Dendritic cell treated with granulocyte-macrophage colony-stimulating factor and Interleukin-4, amounts not matched to agents 40 ng/mL and 50 ng/mL, for 4 days (primary cell): ENCODE data around the gene TMPO.
"Not testable (repeated sequence)": the region's sequence is repeated elsewhere in the genome, so short reads cannot be mapped to it uniquely, and the experiment has no call there.

Experiments
- H3K27ac Mint-ChIP-seq: one replicate; pipeline ENCODE4 v1.8.0; 2022; ENCODE audit warnings: mild to moderate bottlenecking, mixed read lengths
- H3K27me3 Mint-ChIP-seq: one replicate; pipeline ENCODE4 v1.8.0; 2022; ENCODE audit warnings: mild to moderate bottlenecking, mixed read lengths
- H3K36me3 Mint-ChIP-seq: one replicate; pipeline ENCODE4 v1.8.0; 2022; ENCODE audit warnings: low read depth, mixed read lengths
- H3K4me1 Mint-ChIP-seq: one replicate; pipeline ENCODE4 v1.8.0; 2022; ENCODE audit warnings: low read depth, mixed read lengths
- H3K4me3 Mint-ChIP-seq: one replicate; pipeline ENCODE4 v1.8.0; 2022; ENCODE audit warnings: mild to moderate bottlenecking, moderate library complexity, mixed read lengths
- H3K9me3 Mint-ChIP-seq: one replicate; pipeline ENCODE4 v1.8.0; 2022; ENCODE audit warnings: mixed read lengths
- intact Hi-C: fragments of 100-400 bp; cut with micrococcal nuclease; formaldehyde crosslinking; loops from one replicate; pipeline ENCODE4 v1.15.0; 2022

TMPO gene

DNA sequence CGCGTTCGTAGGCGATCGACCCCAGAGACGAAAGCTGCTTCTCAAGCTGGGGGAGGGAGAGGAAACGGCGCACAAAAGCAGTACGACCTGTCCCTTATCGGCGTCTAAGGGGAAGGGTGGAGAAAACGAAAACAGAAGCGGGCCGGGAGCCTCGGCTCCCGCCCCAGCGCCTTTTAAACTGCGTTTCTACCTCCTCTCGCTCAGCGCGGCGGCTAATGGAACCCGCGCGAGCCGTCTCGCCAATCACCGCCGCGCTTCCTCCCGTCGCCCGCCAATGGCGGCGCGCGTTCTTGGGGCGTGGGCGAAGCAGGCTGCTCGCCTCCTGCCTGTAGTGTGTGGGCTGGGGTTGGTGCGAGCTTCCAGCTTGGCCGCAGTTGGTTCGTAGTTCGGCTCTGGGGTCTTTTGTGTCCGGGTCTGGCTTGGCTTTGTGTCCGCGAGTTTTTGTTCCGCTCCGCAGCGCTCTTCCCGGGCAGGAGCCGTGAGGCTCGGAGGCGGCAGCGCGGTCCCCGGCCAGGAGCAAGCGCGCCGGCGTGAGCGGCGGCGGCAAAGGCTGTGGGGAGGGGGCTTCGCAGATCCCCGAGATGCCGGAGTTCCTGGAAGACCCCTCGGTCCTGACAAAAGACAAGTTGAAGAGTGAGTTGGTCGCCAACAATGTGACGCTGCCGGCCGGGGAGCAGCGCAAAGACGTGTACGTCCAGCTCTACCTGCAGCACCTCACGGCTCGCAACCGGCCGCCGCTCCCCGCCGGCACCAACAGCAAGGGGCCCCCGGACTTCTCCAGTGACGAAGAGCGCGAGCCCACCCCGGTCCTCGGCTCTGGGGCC is at the start of gene TMPO:
Gene TMPO (plus strand): TSS at position 304 of the 824 bp plus-strand sequence. CDS start 278 bp downstream, at position 582.
- peaks cover 31% of the 10 kb centered on the region for H3K4me1 Mint-ChIP-seq
- H3K27ac Mint-ChIP-seq, result peak within 1 kb of the TSS; percentile 98
- no peaks in the 10 kb centered on the region for H3K9me3 Mint-ChIP-seq
- H3K36me3 Mint-ChIP-seq, result peaks cover 33% of the 10 kb centered on the region
- H3K27me3 Mint-ChIP-seq, result no peaks in the 10 kb centered on the region
- intact Hi-C loops, result loop anchor here (1.0 kb wide), 4 partner anchors 12 to 90 kb away; no protein-coding TSS in a partner anchor
- H3K4me3 Mint-ChIP-seq, result peak within 1 kb of the TSS; percentile 92

GRCh38 chr12:98465950-98466602 is 49.3 kb upstream of the TMPO start:
- no peak overlapping the region for H3K4me3 Mint-ChIP-seq
- intact Hi-C loops, result no loop called here

GRCh38 chr12:98466640-98467400 is 48.6 kb upstream of the TMPO start:
- intact Hi-C loops, result no loop called here
- H3K9me3 Mint-ChIP-seq, result no peaks in the 10 kb centered on the region
- peaks cover 56% of the 10 kb centered on the region for H3K4me1 Mint-ChIP-seq
- H3K36me3 Mint-ChIP-seq, result no peaks in the 10 kb centered on the region
- H3K27ac Mint-ChIP-seq, result no peak overlapping the region
- no peak overlapping the region for H3K4me3 Mint-ChIP-seq
- H3K27me3 Mint-ChIP-seq, result no peaks in the 10 kb centered on the region

More at GRCh38 chr12:98465950-98466602, 49.3 kb upstream of the TMPO start:
- H3K9me3 Mint-ChIP-seq, result no peaks in the 10 kb centered on the region
- H3K4me1 Mint-ChIP-seq, result peaks cover 52% of the 10 kb centered on the region
- H3K36me3 Mint-ChIP-seq, result no peaks in the 10 kb centered on the region
- H3K27ac Mint-ChIP-seq, result no peak overlapping the region
- H3K27me3 Mint-ChIP-seq, result no peaks in the 10 kb centered on the region

GRCh38 chr12:98469109-98469508 is 46.3 kb upstream of the TMPO start:
- H3K4me1 Mint-ChIP-seq, result peaks cover 40% of the 10 kb centered on the region
- H3K9me3 Mint-ChIP-seq, result no peaks in the 10 kb centered on the region
- intact Hi-C loops, result no loop called here
- H3K36me3 Mint-ChIP-seq, result no peaks in the 10 kb centered on the region
- H3K27me3 Mint-ChIP-seq, result no peaks in the 10 kb centered on the region
- no peak overlapping the region for H3K27ac Mint-ChIP-seq
- no peak overlapping the region for H3K4me3 Mint-ChIP-seq

DNA sequence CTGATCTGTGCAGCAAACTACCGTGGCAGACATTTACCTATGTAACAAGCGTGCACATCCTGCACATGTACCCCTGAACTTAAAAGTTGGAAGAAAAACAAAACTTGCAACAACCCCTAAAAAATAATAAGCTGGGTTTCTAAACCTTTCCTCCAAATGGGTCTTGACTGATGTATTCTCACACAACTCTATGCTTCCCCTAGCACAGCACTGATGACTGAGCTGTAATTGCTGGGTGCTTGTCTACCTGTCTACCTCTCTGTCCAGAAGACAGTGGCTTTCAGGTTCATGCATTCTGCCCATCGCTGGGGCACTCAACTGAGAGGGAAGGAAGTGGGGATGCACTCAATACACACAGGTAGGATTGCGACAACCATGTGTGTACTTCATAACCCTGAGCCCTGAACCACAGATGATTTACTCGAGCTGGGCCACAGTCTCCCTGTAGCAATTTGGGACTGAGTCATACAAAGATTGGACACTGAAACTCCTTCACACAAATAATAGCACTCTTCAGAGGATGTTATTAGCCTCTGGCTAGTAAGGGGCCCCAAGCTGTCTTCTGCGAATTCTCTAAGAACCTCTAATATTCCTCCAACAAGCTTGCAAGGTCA is 44.8 kb upstream of the TMPO start:
- Mint-ChIP-seq H3K27ac (no peak overlapping the region), H3K27me3 (no peaks in the 10 kb centered on the region), H3K36me3 (no peaks in the 10 kb centered on the region), H3K9me3 (no peaks in the 10 kb centered on the region), H3K4me3 (no peak overlapping the region), H3K4me1 (peaks cover 29% of the 10 kb centered on the region)
- intact Hi-C loops, result loop anchor here (10.0 kb wide), 1 partner anchor 46 kb away; no protein-coding TSS in a partner anchor

DNA sequence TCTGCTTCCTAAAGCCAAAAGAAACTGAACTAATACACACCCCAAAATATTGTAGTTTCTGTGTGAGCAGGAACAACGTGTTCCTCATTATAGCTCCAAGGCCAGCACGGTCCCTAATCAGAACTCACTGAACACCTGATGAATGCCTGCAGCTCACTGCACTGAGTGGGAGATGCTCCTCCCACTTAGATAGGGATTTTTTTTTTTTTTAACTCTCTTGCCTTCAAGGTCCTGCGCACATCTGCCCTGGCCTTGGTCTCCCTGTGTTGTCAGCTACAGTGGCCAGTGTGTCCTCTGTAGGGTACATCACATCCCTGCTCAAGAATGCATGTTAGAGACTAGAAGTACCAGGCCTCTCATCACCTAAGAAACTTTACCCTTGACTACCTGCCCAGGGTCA is 44.3 kb upstream of the TMPO start:
- Mint-ChIP-seq H3K27ac (no peak overlapping the region), H3K9me3 (no peaks in the 10 kb centered on the region), H3K27me3 (no peaks in the 10 kb centered on the region), H3K4me1 (peaks cover 29% of the 10 kb centered on the region), H3K4me3 (no peak overlapping the region), H3K36me3 (no peaks in the 10 kb centered on the region)
- intact Hi-C loops, result loop anchor here (10.0 kb wide), 1 partner anchor 46 kb away; no protein-coding TSS in a partner anchor

- H3K36me3 Mint-ChIP-seq, result peaks cover 8% of the 10 kb centered on the region
- H3K9me3 Mint-ChIP-seq, result peaks cover 28% of the 10 kb centered on the region
- no peaks in the 10 kb centered on the region for H3K27me3 Mint-ChIP-seq
- peaks cover 14% of the 10 kb centered on the region for H3K4me1 Mint-ChIP-seq
- no peak overlapping the region for H3K27ac Mint-ChIP-seq
- intact Hi-C loops, result loop anchor here (10.0 kb wide), 1 partner anchor 51 kb away; no protein-coding TSS in a partner anchor
- no peak overlapping the region for H3K4me3 Mint-ChIP-seq
Observed at GRCh38 chr12:98475565-98475908, 39.9 kb upstream of the TMPO start.

- H3K4me3 Mint-ChIP-seq, result no peak overlapping the region
- intact Hi-C loops, result loop anchor here (10.0 kb wide), 1 partner anchor 54 kb away; no protein-coding TSS in a partner anchor
- peaks cover 28% of the 10 kb centered on the region for H3K9me3 Mint-ChIP-seq
- H3K36me3 Mint-ChIP-seq, result peaks cover 8% of the 10 kb centered on the region
- peaks cover 5% of the 10 kb centered on the region for H3K4me1 Mint-ChIP-seq
- no peak overlapping the region for H3K27ac Mint-ChIP-seq
- H3K27me3 Mint-ChIP-seq, result no peaks in the 10 kb centered on the region
Observed at GRCh38 chr12:98478606-98479005, 36.8 kb upstream of the TMPO start.

GRCh38 chr12:98483621-98484503 is 31.5 kb upstream of the TMPO start:
- intact Hi-C loops, result no loop called here
- Mint-ChIP-seq H3K4me1 (peaks cover 5% of the 10 kb centered on the region), H3K36me3 (no peaks in the 10 kb centered on the region), H3K27ac (no peak overlapping the region), H3K27me3 (no peaks in the 10 kb centered on the region), H3K4me3 (no peak overlapping the region), H3K9me3 (peaks cover 6% of the 10 kb centered on the region)

DNA sequence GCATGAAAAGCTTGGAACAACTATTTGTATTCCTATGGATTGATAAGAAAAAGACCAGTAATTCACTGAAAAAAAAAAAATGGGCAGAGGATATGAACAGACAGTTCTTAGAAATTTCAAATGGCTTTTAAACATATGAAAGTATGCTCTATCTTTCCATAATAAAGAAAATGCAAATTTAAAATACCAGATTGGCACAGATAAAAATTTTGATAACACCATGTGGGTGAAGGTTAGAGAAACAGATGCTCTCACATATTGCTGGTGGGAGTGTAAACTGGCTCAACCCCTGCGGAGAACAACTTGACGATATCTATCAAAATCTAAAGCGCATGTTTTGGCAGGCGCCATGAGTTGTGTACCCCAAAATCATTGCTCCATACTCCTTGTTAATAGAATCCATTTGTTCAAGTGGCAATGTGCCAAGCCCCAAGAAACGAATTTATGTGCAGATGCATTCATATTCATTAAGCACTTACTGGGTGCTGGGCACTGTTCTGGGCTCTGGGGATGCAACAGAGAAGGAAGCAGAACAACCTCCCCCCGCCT is 29.5 kb upstream of the TMPO start:
- H3K27ac Mint-ChIP-seq, result no peak overlapping the region

GRCh38 chr12:98488416-98488815 is 27.0 kb upstream of the TMPO start:
- H3K27me3 Mint-ChIP-seq, H3K9me3 Mint-ChIP-seq, H3K27ac Mint-ChIP-seq, H3K4me1 Mint-ChIP-seq, H3K4me3 Mint-ChIP-seq, intact Hi-C loops, H3K36me3 Mint-ChIP-seq: not testable (repeated sequence)

More for the DNA sequence above, 29.5 kb upstream of the TMPO start:
- Mint-ChIP-seq H3K36me3 (no peaks in the 10 kb centered on the region), H3K4me1 (no peaks in the 10 kb centered on the region), H3K4me3 (no peak overlapping the region), H3K27me3 (no peaks in the 10 kb centered on the region), H3K9me3 (no peaks in the 10 kb centered on the region)
- intact Hi-C loops, result no loop called here

DNA sequence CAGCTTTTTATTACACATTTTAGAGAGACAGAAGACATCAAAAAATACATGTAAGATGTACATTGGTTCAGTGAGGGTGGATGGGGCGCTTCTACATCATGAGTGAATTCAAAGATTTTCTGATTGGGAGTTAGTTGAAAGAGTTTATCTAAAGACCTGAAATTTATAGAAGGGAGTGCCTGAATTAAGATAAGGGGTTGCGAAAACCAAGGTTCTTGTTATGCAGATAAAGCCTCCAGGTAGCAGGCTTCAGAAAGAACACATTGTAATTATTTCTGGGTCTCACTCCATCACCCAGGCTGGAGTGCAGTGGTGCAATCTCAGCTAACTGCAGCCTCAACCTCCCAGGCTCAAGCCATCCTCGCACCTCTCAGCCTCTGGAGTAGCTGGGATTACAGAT is 26.2 kb upstream of the TMPO start:
- Mint-ChIP-seq H3K27me3 (no peaks in the 10 kb centered on the region), H3K27ac (no peak overlapping the region), H3K4me3 (no peak overlapping the region), H3K36me3 (no peaks in the 10 kb centered on the region), H3K4me1 (peaks cover 5% of the 10 kb centered on the region), H3K9me3 (no peaks in the 10 kb centered on the region)
- intact Hi-C loops, result no loop called here
